Measurements from ENCODE around the gene CALHM2.

The CALHM2 gene

GRCh38 chr10:103474077-103474476 lies 21.9 kb upstream of the CALHM2 start:
- DNase-seq, result no peak

GRCh38 chr10:103473261-103473671 lies 21.1 kb upstream of the CALHM2 start:
- DNase-seq, result no peak

DNA sequence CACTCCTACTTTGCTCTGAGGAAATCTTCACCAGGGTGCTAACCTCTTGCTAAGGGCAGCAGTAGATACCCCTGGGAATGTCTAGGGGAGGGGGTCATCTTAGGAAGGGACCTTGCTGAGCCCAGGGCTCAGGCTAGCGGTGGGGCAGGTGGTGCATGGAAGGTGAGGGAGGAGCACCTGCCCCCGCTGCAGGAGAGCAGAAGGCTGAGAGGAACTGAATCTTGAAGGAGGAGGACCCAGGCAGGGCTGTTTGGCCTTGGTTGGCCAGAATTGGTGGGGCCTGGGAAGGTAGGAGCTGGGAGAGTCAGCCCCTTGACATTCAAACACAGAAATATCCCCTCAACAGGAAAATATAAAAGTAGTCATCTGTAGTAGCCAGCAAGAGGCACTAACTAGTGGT lies 19.8 kb upstream of the CALHM2 start:
- DNase-seq, result no peak

DNA sequence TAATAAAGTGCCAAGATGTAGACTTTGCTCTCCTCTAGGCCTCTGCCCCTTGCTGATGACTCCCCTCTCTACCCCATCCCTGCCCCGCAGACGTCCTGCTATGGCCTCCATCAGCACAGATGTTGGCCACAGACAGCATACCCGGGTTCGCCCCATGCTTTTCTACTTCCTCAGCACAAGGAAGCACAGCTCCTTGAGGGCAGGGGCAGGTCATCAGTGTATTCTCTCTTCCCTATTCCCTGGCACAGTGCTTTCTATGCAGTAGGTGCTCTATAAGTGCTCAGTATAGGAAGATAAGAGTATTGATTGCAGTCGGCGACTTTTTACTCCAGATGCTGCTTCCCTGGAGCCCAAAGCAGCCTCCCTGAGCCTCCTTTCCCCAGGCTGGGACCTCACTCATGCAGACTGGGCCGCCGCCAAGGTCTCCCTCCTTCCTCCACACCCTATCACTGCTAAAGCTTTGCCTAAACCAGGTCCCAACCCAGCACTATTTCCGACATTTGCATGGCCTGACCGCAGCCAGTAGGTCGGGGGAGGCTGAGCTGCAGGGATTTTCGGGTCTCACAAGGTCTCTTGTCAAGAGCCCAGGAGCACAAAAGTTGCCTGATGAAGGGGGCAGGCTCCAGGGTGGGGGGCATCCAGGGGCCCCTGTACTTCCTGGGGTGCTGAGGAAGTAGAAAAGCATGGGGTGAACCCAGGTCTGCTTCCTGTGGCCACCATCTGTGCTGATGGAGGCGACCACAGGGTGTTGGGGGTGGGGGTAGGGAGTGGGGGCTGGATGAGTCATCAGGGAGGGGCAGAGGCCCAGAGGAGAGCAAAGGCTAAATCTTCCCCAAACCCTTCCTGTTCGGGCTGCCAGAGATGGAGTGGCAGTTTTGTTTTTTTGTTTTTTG lies 18.8 kb upstream of the CALHM2 start:
- peak; percentile 78 to 87 for DNase-seq

GRCh38 chr10:103469201-103469600 lies 17.0 kb upstream of the CALHM2 start:
- no peak for DNase-seq

GRCh38 chr10:103467406-103467805 lies 15.2 kb upstream of the CALHM2 start:
- DNase-seq, result no peak

- DNase-seq, result no peak
These were observed 14.6 kb upstream of the CALHM2 start for GRCh38 chr10:103466734-103467133.

DNA sequence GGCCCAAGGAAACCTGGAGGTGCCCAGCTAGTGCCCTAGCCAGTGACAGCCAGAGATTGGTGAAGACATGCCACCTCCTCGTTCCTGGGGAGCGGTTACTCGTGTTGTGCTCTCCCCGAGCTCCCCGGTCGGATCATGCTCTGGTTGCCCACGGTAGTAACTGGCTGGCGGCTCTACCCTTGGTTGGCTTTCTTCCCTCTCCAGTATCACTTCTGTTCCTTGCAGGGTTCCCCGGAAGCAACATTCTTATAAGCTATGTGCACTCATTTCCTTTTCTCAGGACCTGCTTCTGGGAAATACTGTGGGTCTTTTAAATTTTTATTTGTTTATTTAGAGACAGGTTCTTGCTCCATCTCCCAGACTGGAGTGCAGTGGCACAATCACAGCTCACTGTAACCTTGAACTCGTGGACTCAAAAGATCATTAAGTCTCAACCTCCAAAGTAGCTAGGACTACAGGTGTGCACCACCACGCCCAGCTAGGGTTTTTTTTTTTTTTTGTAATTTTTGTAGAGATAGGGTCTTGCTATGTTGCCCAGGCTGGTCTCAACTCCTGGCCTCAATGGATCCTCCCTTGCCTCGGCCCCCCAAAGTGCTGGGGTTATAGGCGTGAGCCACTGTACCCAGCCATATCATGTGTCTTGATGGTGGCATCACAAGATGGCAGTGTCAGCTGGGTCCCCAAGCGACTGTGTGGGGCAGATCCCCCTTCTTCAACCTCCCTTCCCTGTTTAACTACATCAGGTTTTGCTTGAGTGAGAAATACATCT lies 13.4 kb upstream of the CALHM2 start:
- DNase-seq, result no peak

DNA sequence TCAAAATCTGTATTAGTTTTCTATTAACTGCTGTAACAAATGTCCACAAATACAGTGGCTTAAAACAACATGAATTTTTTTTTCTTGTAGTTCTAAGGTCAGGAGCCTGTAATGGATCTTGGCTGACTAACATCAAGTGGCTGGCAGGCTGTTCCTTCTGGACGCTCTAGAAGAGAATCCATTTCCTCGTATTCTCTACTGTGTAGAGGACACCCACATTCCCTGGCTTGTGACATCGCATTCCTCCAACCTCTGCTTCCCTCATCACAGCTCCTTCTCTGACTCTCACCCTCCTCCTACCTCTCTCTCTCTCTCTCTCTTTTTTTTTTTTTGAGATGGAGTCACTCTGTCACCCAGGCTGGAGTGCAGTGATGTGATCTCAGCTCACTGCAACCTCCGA lies 11.3 kb upstream of the CALHM2 start:
- no peak for DNase-seq

DNA sequence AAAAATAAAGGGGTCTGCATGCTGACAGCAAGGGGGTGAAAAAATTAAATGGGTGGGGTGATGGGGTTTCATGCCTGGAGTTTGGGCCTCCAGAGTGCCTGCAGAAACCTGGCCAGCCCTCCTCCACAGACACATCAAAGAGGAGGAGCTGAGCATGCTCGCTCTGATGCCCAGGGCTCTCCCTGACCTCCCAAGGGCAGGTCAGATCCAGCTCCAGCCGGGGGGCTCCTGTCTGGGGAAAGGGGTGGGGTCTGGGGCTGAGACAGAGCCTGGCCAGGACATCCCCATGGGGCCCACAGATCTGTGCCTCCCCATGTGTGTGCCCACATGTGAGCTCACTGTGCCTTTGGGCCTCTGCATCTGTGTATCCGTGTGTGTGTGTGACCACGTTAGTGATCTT lies 7.4 kb upstream of the CALHM2 start:
- no peak for DNase-seq

DNA sequence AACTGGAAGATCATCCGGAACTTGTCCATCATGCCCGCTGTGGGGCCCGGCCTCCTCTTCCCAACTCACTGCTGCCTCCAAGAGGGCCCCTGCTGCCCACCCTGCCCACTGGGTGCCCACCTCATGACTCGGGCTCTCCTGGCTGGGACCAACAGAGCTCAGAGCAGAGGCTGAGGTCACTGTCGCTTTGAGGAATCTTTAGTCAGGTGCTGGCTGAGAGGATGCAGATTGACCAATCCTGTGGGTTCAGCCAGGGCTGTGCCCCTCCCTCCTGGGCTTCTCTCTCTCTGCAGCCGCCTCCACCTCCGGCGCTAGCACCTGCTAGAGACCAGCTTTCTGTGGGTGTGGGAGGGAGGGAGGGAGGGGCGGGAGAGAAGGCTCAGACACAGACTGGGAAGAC lies 6.5 kb upstream of the CALHM2 start, which contains the start of gene CALHM1:
Gene CALHM1 (minus strand): TSS at position 181 of the 400 bp plus-strand sequence. CDS start 149 bp downstream, at position 32.
- DNase-seq, result no peak

DNA sequence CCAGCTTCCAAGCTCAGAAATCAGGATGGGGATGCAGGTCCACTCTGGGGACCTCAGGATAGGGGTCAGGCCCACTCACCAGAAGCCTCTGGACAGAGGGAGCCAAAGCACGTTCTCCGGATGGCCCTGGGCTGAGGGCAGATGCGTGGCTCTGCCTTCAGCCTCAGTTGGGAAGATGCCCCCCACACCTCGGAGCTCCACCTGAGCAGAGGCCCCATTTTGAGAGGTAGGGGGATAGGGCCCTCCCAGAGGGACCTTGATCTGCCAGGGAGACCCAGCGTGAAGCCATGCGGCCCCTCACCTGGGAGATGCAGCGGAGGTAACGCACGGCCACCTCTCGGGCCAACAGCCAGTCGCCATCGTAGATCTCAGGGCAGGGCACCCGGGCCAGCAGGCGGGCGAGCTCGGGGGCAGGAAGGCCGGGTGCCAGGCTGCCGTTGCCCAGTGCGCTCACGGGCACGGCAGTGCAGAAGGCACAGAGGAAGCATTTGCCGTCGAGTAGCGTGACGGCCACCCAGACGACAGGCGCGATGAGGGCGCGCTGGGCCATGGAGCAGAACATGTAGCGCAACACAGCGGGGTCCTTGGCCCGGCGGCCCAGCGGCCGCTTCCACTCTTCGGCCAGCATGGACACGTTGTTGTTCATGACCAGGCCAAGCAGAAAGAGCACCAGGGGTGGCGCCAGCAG lies 5.9 kb upstream of the CALHM2 start:
- DNase-seq, result no peak

- DNase-seq, result no peak
These were observed 5.1 kb upstream of the CALHM2 start for GRCh38 chr10:103457176-103457712.

- no peak for DNase-seq
These were observed 4.0 kb upstream of the CALHM2 start for GRCh38 chr10:103456074-103456660.

- DNase-seq, result no peak
These were observed 3.1 kb upstream of the CALHM2 start for GRCh38 chr10:103455235-103455634.

DNA sequence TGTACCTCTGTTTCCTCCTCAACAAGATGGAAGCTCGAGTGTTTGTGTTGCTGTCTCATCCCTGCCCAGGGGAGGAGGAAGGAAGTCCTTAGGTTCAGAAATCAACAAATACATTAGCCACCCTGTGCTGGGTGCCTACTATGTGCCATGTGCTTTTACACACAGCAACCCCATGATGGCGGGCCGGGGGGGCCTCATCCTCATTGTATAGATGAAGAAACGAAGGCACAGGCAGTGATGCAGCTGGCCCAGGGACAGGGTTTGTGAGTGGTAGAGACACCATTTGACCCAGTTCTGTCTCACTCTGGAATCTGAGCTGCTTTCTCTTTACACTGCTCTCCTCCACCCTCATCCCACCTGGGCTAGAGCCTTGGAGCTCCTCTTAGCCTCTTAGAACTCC lies 1.9 kb upstream of the CALHM2 start:
- no peak for DNase-seq

DNA sequence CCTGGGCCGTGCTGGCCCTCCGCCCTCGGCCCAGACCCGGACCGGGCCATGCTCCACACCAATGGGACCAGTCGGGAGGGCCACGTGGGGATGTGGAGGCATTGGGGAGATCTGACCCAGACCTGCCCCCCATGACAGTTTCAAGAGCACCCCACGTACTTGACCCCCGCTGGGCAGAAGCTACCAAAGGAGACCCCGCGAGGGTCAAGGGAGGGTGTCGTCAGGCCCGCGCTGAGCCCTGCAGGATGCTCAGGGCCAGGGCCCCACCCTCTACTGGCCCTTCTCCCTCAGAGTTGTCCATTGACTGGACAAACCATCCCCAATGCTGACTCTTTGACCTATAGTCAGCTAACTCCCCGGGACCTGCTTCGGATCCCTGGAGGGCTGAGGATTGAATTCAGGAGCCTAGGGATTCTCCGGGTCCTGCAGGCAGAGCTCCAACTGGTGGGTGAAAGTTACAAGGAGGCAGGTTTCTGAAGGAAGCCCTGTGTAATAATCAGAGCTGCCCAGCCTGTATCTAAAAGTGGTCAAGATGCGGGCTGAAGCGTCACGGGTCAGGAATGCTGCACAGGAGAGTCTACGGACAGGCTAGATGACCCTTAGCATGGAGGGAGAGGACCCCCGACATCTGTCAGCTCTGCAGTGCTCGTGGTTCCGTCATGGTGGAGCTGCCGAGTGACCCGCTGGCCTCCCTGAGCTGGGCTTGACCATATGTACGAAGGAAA lies 498 bp upstream of the CALHM2 start:
- no peak for DNase-seq

DNA sequence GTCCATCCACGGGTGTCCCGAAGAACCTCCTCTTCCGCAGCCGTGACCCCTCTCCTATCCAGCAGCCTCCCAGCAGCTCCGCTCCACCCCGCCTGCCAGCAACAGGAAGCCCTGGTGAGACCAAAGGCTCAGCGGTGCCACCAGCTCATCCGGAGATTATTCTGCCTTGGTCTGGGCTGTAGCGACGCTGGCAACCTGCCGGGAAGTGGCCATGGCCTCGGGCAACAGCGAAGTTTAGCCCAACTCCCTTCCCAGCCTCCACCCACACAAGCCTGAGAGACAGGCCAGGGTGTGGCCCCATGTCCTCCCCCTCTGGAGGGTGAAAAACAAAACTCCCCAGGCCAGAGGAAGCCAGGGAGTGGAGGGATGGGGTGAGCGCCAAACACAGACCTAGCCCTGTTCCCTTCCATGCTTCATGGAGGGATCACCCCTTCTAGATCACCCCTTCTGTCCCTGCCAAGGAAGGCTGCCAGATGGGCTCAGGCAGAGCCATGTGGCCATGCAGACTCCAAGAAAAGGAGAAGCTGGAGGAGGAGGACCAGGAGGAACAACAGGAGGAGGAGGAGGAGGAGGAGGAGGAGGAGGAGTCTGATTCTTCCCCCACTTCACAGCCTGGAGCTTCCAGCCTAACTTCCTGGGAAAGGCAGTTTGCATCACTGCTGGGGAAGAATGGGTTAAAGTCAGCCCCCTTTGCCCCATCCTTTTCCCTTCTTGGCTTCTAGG lies 918 bp downstream of the CALHM2 start:
- DNase-seq, result peak; percentile 80 to 85

- no peak for DNase-seq
These were observed 1.9 kb downstream of the CALHM2 start for GRCh38 chr10:103450201-103450695.

GRCh38 chr10:103449208-103450144 lies 2.7 kb downstream of the CALHM2 start:
- DNase-seq, result no peak
